Ectodermal cell (in vitro differentiated cells): ENCODE results near the gene TBXAS1.
"Not testable (repeated sequence)": the region's sequence is repeated elsewhere in the genome, so short reads cannot be mapped to it uniquely, and the experiment has no call there.

Source experiments
- H3K27ac ChIP-seq: 2 replicates; pipeline ENCODE4 v1.7.0; 2013; ENCODE audit warnings: mild to moderate bottlenecking, low read depth, low read length; ENCODE audit not compliant: insufficient read depth, poor library complexity, severe bottlenecking
- H3K27me3 ChIP-seq: 2 replicates; pipeline ENCODE4 v1.7.0; 2013; ENCODE audit warnings: mild to moderate bottlenecking, low read length; ENCODE audit not compliant: insufficient read depth, control insufficient read depth, poor library complexity, severe bottlenecking
- H3K36me3 ChIP-seq: one replicate; pipeline ENCODE4 v1.7.0; 2013; ENCODE audit warnings: low read length; ENCODE audit not compliant: control insufficient read depth, insufficient read depth
- H3K4me1 ChIP-seq: one replicate; pipeline ENCODE4 v1.7.0; 2013; ENCODE audit warnings: low read length; ENCODE audit not compliant: control insufficient read depth, insufficient read depth
- H3K4me3 ChIP-seq: 2 replicates; pipeline ENCODE4 v1.7.0; 2013; ENCODE audit warnings: low read depth, low read length, control low read depth; ENCODE audit not compliant: insufficient read depth
- H3K9me3 ChIP-seq: 2 replicates; pipeline ENCODE4 v1.7.0; 2013; ENCODE audit warnings: mild to moderate bottlenecking, low read length, moderate library complexity; ENCODE audit not compliant: control insufficient read depth
- WGBS, 2 experiments: methylation state at CpG; one replicate each; pipeline ENCODE4 v1.1.7; 2013; ENCODE audit warnings: missing lambda C conversion rate in 2 of 2; 5-methylcytosine and 5-hydroxymethylcytosine counted together

TBXAS1 gene

DNA sequence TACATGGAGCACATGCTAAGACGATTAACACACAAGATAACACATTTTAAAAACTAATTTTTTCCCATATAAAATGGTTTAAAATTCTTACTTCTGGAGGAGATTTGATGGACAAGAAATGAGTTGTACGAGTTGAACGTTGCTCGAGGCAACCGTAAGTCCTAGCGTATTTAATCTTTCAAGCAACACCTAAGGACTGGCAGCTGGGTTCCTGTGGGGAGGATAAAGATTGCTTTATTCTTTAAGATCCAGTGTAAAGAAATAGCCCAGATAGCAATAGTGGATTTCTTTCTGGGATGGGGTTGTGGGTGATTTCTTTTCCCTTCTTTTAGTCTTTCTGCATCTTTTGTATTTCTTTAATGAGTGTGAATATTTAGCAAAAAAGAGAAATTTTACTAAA lies 9.8 kb downstream of the TBXAS1 start:
- Histone ChIP-seq H3K4me1 (no peaks in the 10 kb centered on the region), H3K27me3 (no peaks in the 10 kb centered on the region), H3K9me3 (no peaks in the 10 kb centered on the region), H3K4me3 (no peak overlapping the region), H3K36me3 (no peaks in the 10 kb centered on the region), H3K27ac (no peak overlapping the region)
- 94 to 96% methylated on average over 5 of the region's 6 CpGs for WGBS, 2 experiments

DNA sequence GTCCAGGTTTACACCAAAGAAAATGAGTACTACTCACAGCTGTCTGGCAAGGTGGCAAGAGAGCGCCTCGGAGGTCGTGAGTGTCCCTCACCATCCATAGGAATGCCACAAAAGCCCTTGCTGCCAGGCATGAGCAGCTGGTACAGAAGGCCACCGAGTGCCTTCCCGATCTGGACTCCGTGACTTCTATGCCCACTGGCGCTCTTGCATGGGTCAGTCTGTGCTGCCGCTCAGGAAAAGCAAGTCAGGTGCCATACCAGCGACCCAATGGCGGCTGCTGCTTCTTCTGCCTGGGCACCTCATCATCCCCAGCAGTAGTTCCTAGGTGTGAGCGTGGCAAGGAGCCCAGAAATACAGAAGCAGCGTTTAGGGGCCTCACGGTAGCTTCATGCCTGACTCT lies 11.7 kb downstream of the TBXAS1 start:
- Histone ChIP-seq H3K4me1 (no peaks in the 10 kb centered on the region), H3K27me3 (no peaks in the 10 kb centered on the region), H3K9me3 (no peaks in the 10 kb centered on the region), H3K4me3 (no peak overlapping the region), H3K27ac (no peak overlapping the region), H3K36me3 (no peaks in the 10 kb centered on the region)
- 94% methylated on average over 13 of the region's 13 CpGs for WGBS, 2 experiments

DNA sequence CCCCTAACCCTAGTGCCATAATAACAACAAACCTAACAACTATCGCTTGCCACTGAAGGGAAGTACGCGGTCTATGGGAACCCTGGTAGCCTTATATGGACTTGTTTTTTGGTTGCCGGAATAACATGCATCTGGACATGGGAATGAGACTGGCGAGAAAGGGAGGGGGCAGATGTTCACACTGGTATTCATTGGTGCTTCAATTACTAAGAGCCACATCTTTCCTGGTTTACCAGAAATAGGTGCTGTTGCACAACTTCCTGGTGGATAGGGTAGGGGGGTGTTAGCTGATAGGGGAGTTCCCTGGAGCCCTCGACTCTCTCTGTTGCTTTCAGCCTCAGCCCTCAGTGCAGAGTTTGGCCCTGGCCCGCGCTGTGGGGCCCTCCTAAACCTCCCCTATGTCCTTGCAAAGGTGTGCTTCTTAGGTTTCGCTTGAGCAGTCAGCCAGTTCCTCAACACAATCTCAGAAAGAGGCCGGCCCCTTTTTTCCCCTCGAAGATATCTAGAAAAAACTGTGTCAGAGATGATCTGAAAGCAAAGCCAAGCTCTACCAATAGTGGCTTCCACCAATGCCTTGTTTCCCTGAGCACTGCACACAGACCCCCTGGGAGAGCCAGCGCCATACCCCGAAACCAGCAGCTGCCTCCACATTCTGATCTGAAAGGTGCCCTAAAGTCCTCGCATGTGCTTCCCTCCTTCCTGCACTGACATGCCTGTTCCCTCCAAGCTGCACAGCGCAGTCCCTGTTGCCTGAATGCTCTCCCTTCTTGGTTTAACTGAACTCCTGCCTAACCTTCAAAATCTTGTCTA lies 13.5 kb downstream of the TBXAS1 start:
- no peaks in the 10 kb centered on the region for H3K9me3 ChIP-seq
- no peaks in the 10 kb centered on the region for H3K4me1 ChIP-seq
- no peak overlapping the region for H3K4me3 ChIP-seq
- no peaks in the 10 kb centered on the region for H3K27me3 ChIP-seq
- H3K36me3 ChIP-seq: no peaks in the 10 kb centered on the region
- H3K27ac ChIP-seq: no peak overlapping the region
- WGBS, 2 experiments: 90 to 92% methylated on average over 15 of the region's 15 CpGs

DNA sequence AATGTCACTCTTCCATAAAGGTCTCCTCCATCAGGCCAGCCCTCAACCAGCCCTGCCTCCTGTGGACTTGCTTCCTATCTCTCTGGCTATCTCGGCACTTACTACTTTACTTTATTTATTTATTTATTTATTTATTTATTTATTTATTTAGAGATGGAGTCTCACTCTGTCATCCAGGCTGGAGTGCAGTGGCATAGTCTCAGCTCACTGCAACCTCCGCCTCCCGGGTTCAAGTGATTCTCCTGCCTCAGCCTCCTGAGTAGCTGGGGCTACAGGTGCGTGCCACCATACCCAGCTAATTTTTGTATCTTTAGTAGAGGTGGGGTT lies 14.1 kb downstream of the TBXAS1 start:
- H3K9me3 ChIP-seq, H3K36me3 ChIP-seq, H3K4me1 ChIP-seq, H3K27me3 ChIP-seq, H3K4me3 ChIP-seq, H3K27ac ChIP-seq: not testable (repeated sequence)
- 92 to 100% methylated on average over 3 of the region's 4 CpGs for WGBS, 2 experiments

GRCh38 chr7:139844779-139845442 lies 15.8 kb downstream of the TBXAS1 start:
- 84 to 90% methylated on average over 4 of the region's 4 CpGs for WGBS, 2 experiments
- Histone ChIP-seq H3K27ac (no peak overlapping the region), H3K36me3 (no peaks in the 10 kb centered on the region), H3K27me3 (no peaks in the 10 kb centered on the region), H3K4me3 (no peak overlapping the region), H3K4me1 (no peaks in the 10 kb centered on the region), H3K9me3 (no peaks in the 10 kb centered on the region)

- Histone ChIP-seq H3K4me3 (no peak overlapping the region), H3K9me3 (no peaks in the 10 kb centered on the region), H3K36me3 (no peaks in the 10 kb centered on the region), H3K4me1 (no peaks in the 10 kb centered on the region), H3K27me3 (no peaks in the 10 kb centered on the region), H3K27ac (no peak overlapping the region)
- 85 to 97% methylated on average over 4 of the region's 4 CpGs for WGBS, 2 experiments
Measured at GRCh38 chr7:139845443-139845805, 16.4 kb downstream of the TBXAS1 start.

DNA sequence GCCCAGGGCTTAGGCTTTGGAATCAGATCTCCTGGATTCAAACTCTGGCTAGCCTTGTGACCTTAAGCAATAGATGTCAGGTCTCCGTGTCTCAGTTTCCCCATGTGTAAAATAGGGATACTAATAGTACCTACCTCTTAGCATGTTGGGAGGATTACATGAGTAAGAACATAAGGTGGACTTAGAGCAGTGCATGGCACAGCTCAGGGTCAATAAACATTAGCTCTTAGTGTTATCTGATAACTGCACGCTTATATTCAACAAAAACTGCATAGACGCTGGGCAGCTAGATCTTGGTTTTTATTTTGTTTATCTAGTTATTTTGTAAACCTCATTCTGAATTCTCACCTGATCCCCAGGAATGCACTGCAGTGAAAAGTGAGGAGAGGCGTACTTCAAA lies 17.2 kb downstream of the TBXAS1 start:
- H3K4me3 ChIP-seq: no peak overlapping the region
- no peaks in the 10 kb centered on the region for H3K27me3 ChIP-seq
- WGBS, 2 experiments: 93 to 98% methylated on average over 2 to 4 of the region's 4 CpGs

GRCh38 chr7:139848274-139848673 lies 19.2 kb downstream of the TBXAS1 start:
- Histone ChIP-seq H3K27ac (no peak overlapping the region), H3K27me3 (no peaks in the 10 kb centered on the region), H3K9me3 (no peaks in the 10 kb centered on the region), H3K4me1 (no peaks in the 10 kb centered on the region), H3K4me3 (no peak overlapping the region), H3K36me3 (no peaks in the 10 kb centered on the region)
- WGBS, 2 experiments: 84 to 92% methylated on average over 2 of the region's 2 CpGs

More for the DNA sequence above, 17.2 kb downstream of the TBXAS1 start:
- H3K4me1 ChIP-seq: no peaks in the 10 kb centered on the region
- H3K36me3 ChIP-seq: no peaks in the 10 kb centered on the region
- H3K27ac ChIP-seq: no peak overlapping the region
- H3K9me3 ChIP-seq: no peaks in the 10 kb centered on the region

DNA sequence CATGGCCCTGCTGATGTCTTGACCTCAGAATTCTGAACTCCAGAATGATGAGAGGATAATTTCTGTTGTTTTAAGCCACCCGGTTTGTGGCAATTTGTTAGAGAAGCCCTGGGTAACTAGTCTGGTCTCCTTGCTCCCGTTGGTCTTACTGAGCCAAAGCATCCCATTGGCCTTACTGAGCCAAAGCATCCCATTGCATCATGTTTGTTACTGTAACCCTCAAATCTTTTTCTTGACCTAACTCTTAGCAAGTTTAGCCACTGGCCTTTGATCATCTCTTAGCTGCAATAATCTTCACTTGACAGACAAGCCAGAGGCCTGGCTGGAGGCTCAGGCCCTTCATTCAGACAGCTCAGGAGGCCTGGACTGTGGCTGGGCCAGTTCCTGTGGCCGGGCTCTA lies 21.8 kb downstream of the TBXAS1 start:
- WGBS, 2 experiments: 87 to 91% methylated on average over 3 of the region's 3 CpGs
- Histone ChIP-seq H3K27me3 (no peaks in the 10 kb centered on the region), H3K4me1 (no peaks in the 10 kb centered on the region), H3K4me3 (no peak overlapping the region), H3K27ac (no peak overlapping the region), H3K9me3 (no peaks in the 10 kb centered on the region), H3K36me3 (no peaks in the 10 kb centered on the region)

- Histone ChIP-seq H3K4me1 (no peaks in the 10 kb centered on the region), H3K27ac (no peak overlapping the region), H3K27me3 (no peaks in the 10 kb centered on the region), H3K4me3 (no peak overlapping the region), H3K36me3 (no peaks in the 10 kb centered on the region), H3K9me3 (no peaks in the 10 kb centered on the region)
- 93 to 95% methylated on average over 4 of the region's 4 CpGs for WGBS, 2 experiments
Measured at GRCh38 chr7:139851770-139852481, 22.9 kb downstream of the TBXAS1 start.
